Mesodermal cell (in vitro differentiated cells): Measurements from ENCODE around the gene ARHGAP15.

Source experiments
- H3K27ac ChIP-seq: 2 replicates; pipeline ENCODE4 v1.7.0; 2013; ENCODE audit warnings: mild to moderate bottlenecking, low read depth, low read length, moderate library complexity; ENCODE audit not compliant: severe bottlenecking
- H3K36me3 ChIP-seq: 2 replicates; pipeline ENCODE4 v1.7.1; 2013; ENCODE audit warnings: mild to moderate bottlenecking, low read length, moderate library complexity; ENCODE audit not compliant: control insufficient read depth, insufficient read depth
- H3K4me1 ChIP-seq: one replicate; pipeline ENCODE4 v1.7.1; 2013; ENCODE audit warnings: mild to moderate bottlenecking, low read length; ENCODE audit not compliant: insufficient read depth, control insufficient read depth, poor library complexity, severe bottlenecking
- H3K4me3 ChIP-seq: 2 replicates; pipeline ENCODE4 v1.7.0; 2013; ENCODE audit warnings: low read length, control low read depth, mild to moderate bottlenecking; ENCODE audit not compliant: insufficient read depth, poor library complexity, severe bottlenecking; ENCODE audit errors: extremely low read depth
- H3K9me3 ChIP-seq: 2 replicates; pipeline ENCODE4 v1.7.1; 2013; ENCODE audit warnings: mild to moderate bottlenecking, low read length, moderate library complexity; ENCODE audit not compliant: control insufficient read depth
- WGBS, 2 experiments: methylation state at CpG; one replicate each; pipeline ENCODE4 v1.1.5; 2013; ENCODE audit warnings: missing lambda C conversion rate in 2 of 2; ENCODE audit not compliant: insufficient coverage in 2 of 2; 5-methylcytosine and 5-hydroxymethylcytosine counted together

Gene ARHGAP15

GRCh38 chr2:143262389-143262788 lies 133.2 kb downstream of the ARHGAP15 start:
- no peaks in the 10 kb centered on the region for H3K36me3 ChIP-seq
- peaks cover 9% of the 10 kb centered on the region for H3K4me1 ChIP-seq
- H3K9me3 ChIP-seq = no peaks in the 10 kb centered on the region
- no CpG with 5 or more reads among the region's 4 CpGs for WGBS, 2 experiments
- no peak overlapping the region for H3K27ac ChIP-seq
- no peak overlapping the region for H3K4me3 ChIP-seq

- Histone ChIP-seq H3K36me3 (no peaks in the 10 kb centered on the region), H3K4me1 (peaks cover 9% of the 10 kb centered on the region), H3K27ac (no peak overlapping the region), H3K4me3 (no peak overlapping the region), H3K9me3 (no peaks in the 10 kb centered on the region)
- 100% methylated on average over 1 to 2 of the region's 2 CpGs for WGBS, 2 experiments
Measured at GRCh38 chr2:143263066-143263625, 133.9 kb downstream of the ARHGAP15 start.

- no peak overlapping the region for H3K27ac ChIP-seq
- H3K9me3 ChIP-seq = no peaks in the 10 kb centered on the region
- no peaks in the 10 kb centered on the region for H3K4me1 ChIP-seq
- H3K36me3 ChIP-seq = no peaks in the 10 kb centered on the region
- 92% methylated on average over 1 of the region's 2 CpGs; no CpG with 5 or more reads in 1 of the 2 experiments for WGBS, 2 experiments
- no peak overlapping the region for H3K4me3 ChIP-seq
Measured at GRCh38 chr2:143264851-143265250, 135.6 kb downstream of the ARHGAP15 start.

GRCh38 chr2:143279672-143280071 lies 150.5 kb downstream of the ARHGAP15 start:
- H3K4me3 ChIP-seq = no peak overlapping the region
- H3K36me3 ChIP-seq = no peaks in the 10 kb centered on the region
- H3K27ac ChIP-seq = no peak overlapping the region
- no peaks in the 10 kb centered on the region for H3K9me3 ChIP-seq
- H3K4me1 ChIP-seq = no peaks in the 10 kb centered on the region

- Histone ChIP-seq H3K27ac (no peak overlapping the region), H3K4me3 (no peak overlapping the region), H3K36me3 (no peaks in the 10 kb centered on the region), H3K4me1 (no peaks in the 10 kb centered on the region), H3K9me3 (no peaks in the 10 kb centered on the region)
- 80 to 83% methylated on average over 1 of the region's 3 CpGs for WGBS, 2 experiments
Measured at GRCh38 chr2:143280097-143280757, 151.0 kb downstream of the ARHGAP15 start.

GRCh38 chr2:143282684-143283083 lies 153.5 kb downstream of the ARHGAP15 start:
- Histone ChIP-seq H3K36me3 (no peaks in the 10 kb centered on the region), H3K27ac (no peak overlapping the region), H3K9me3 (no peaks in the 10 kb centered on the region), H3K4me1 (no peaks in the 10 kb centered on the region), H3K4me3 (no peak overlapping the region)
- WGBS, 2 experiments = 94 to 95% methylated on average over 2 to 4 of the region's 6 CpGs

GRCh38 chr2:143284087-143284675 lies 155.0 kb downstream of the ARHGAP15 start:
- no peak overlapping the region for H3K27ac ChIP-seq
- no peak overlapping the region for H3K4me3 ChIP-seq
- no peaks in the 10 kb centered on the region for H3K9me3 ChIP-seq
- WGBS, 2 experiments = 13 to 44% methylated on average over 1 of the region's 7 CpGs
- no peaks in the 10 kb centered on the region for H3K36me3 ChIP-seq
- no peaks in the 10 kb centered on the region for H3K4me1 ChIP-seq

- Histone ChIP-seq H3K36me3 (no peaks in the 10 kb centered on the region), H3K27ac (no peak overlapping the region), H3K4me3 (no peak overlapping the region), H3K4me1 (no peaks in the 10 kb centered on the region), H3K9me3 (no peaks in the 10 kb centered on the region)
Measured at GRCh38 chr2:143289025-143289424, 159.8 kb downstream of the ARHGAP15 start.

- no peaks in the 10 kb centered on the region for H3K9me3 ChIP-seq
- no peak overlapping the region for H3K27ac ChIP-seq
- no peak overlapping the region for H3K4me3 ChIP-seq
- H3K36me3 ChIP-seq = no peaks in the 10 kb centered on the region
- WGBS, 2 experiments = 71 to 82% methylated on average over 1 to 3 of the region's 5 CpGs
- no peaks in the 10 kb centered on the region for H3K4me1 ChIP-seq
Measured at GRCh38 chr2:143290221-143290620, 161.0 kb downstream of the ARHGAP15 start.

GRCh38 chr2:143294068-143294467 lies 164.8 kb downstream of the ARHGAP15 start:
- no peak overlapping the region for H3K27ac ChIP-seq
- WGBS, 2 experiments = no CpG with 5 or more reads among the region's 1 CpG
- no peaks in the 10 kb centered on the region for H3K9me3 ChIP-seq
- H3K4me3 ChIP-seq = no peak overlapping the region
- H3K36me3 ChIP-seq = no peaks in the 10 kb centered on the region
- no peaks in the 10 kb centered on the region for H3K4me1 ChIP-seq

GRCh38 chr2:143296089-143296488 lies 166.9 kb downstream of the ARHGAP15 start:
- Histone ChIP-seq H3K4me1 (no peaks in the 10 kb centered on the region), H3K9me3 (no peaks in the 10 kb centered on the region), H3K27ac (no peak overlapping the region), H3K4me3 (no peak overlapping the region), H3K36me3 (no peaks in the 10 kb centered on the region)
- 59 to 90% methylated on average over 2 of the region's 3 CpGs for WGBS, 2 experiments
